Measurements from ENCODE around the gene PLEKHA6.

- TF ChIP-seq CTCF (IDR thresholded peaks at IDR 0.05) (no peak), POLR2A (IDR thresholded peaks at IDR 0.05) (no peak)
These were observed 64.1 kb downstream of the PLEKHA6 start for GRCh38 chr1:204295671-204296070.
